ENCODE measurements around the gene ASPM. TPM values are rescaled to one million over a fixed set of nuclear protein-coding genes. Genes with fewer than 3 reads are reported as not detected.
"Not testable (repeated sequence)": the region's sequence is repeated elsewhere in the genome, so short reads cannot be mapped to it uniquely, and the experiment has no call there.

The ASPM gene
- total RNA-seq, 1 donor from 2014 or later, result 43.0 TPM

- peaks cover 7% of the 10 kb centered on the region for H3K4me1 Mint-ChIP-seq (ENCODE audit: low read depth)
- no peaks in the 10 kb centered on the region for H3K27me3 Mint-ChIP-seq (ENCODE audit: low read depth)
- intact Hi-C loops (cut with micrococcal nuclease), result no loop called here
- no peak for DNase-seq (ENCODE audit: low spot score)
- peaks cover 66% of the 10 kb centered on the region for H3K36me3 Mint-ChIP-seq (ENCODE audit: low read depth)
- H3K4me3 Mint-ChIP-seq (ENCODE audit: low read depth), result no peak overlapping the region
- no peaks in the 10 kb centered on the region for H3K9me3 Mint-ChIP-seq
- H3K27ac Mint-ChIP-seq, result no peak overlapping the region
Observed at GRCh38 chr1:197130677-197131304, 15.7 kb downstream of the ASPM start.

GRCh38 chr1:197129698-197130097 is 16.8 kb downstream of the ASPM start:
- Mint-ChIP-seq H3K4me1 (ENCODE audit: low read depth) (peaks cover 7% of the 10 kb centered on the region), H3K36me3 (ENCODE audit: low read depth) (peaks cover 70% of the 10 kb centered on the region), H3K27ac (no peak overlapping the region), H3K27me3 (ENCODE audit: low read depth) (no peaks in the 10 kb centered on the region), H3K4me3 (ENCODE audit: low read depth) (no peak overlapping the region), H3K9me3 (no peaks in the 10 kb centered on the region)
- intact Hi-C loops (cut with micrococcal nuclease), result no loop called here
- no peak for DNase-seq (ENCODE audit: low spot score)

GRCh38 chr1:197127246-197127912 is 19.1 kb downstream of the ASPM start:
- Mint-ChIP-seq H3K27me3 (ENCODE audit: low read depth) (no peaks in the 10 kb centered on the region), H3K9me3 (no peaks in the 10 kb centered on the region), H3K27ac (no peak overlapping the region), H3K4me1 (ENCODE audit: low read depth) (peaks cover 3% of the 10 kb centered on the region), H3K36me3 (ENCODE audit: low read depth) (peaks cover 63% of the 10 kb centered on the region), H3K4me3 (ENCODE audit: low read depth) (no peak overlapping the region)
- no peak for DNase-seq (ENCODE audit: low spot score)
- intact Hi-C loops (cut with micrococcal nuclease), result no loop called here

DNA sequence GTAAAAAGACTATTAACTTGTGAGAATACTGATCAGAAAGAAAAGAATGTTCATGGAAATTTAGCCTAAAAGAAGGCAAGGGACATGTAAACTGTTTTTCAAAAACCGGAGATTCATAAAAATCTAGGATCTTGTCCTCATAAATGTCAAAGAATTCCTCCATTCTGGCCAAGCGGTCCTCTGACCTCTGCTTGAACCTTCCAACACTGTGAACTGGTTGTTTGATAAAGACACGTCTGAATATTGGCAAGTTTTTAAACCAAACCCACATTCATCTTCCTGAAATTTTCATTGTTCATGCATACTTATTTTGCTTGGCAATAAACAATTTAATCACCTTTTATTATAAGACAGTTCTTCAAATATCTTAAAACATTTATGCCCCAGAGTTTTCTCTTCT is 19.8 kb downstream of the ASPM start:
- Mint-ChIP-seq H3K36me3 (ENCODE audit: low read depth) (peaks cover 69% of the 10 kb centered on the region), H3K27ac (no peak overlapping the region), H3K4me3 (ENCODE audit: low read depth) (no peak overlapping the region), H3K27me3 (ENCODE audit: low read depth) (no peaks in the 10 kb centered on the region), H3K4me1 (ENCODE audit: low read depth) (peaks cover 3% of the 10 kb centered on the region), H3K9me3 (no peaks in the 10 kb centered on the region)
- no peak for DNase-seq (ENCODE audit: low spot score)
- intact Hi-C loops (cut with micrococcal nuclease), result no loop called here

DNA sequence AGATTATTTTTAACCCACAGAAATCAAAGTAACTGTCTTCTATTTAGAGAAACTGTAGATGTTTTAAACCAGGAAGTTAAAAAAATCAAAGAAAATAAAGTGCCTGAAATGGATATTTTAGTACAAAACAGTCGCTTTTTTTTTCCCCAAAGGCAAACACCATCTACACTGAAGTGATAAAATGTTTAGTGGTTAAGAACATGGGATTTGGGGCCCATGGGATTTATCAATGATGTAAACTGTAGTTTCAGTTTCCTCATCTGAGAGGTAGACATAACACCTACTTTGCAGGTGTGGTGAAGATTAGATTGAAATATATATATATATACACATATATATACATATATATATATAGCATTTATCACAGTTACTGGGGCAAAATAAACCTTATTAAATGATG is 22.1 kb downstream of the ASPM start:
- no peak overlapping the region for H3K27ac Mint-ChIP-seq
- peaks cover 3% of the 10 kb centered on the region for H3K4me1 Mint-ChIP-seq (ENCODE audit: low read depth)
- DNase-seq (ENCODE audit: low spot score), result no peak
- H3K27me3 Mint-ChIP-seq (ENCODE audit: low read depth), result no peaks in the 10 kb centered on the region
- intact Hi-C loops (cut with micrococcal nuclease), result no loop called here
- H3K9me3 Mint-ChIP-seq, result no peaks in the 10 kb centered on the region
- H3K36me3 Mint-ChIP-seq (ENCODE audit: low read depth), result peaks cover 73% of the 10 kb centered on the region
- no peak overlapping the region for H3K4me3 Mint-ChIP-seq (ENCODE audit: low read depth)

- no peaks in the 10 kb centered on the region for H3K27me3 Mint-ChIP-seq (ENCODE audit: low read depth)
- peaks cover 86% of the 10 kb centered on the region for H3K36me3 Mint-ChIP-seq (ENCODE audit: low read depth)
- H3K9me3 Mint-ChIP-seq, result no peaks in the 10 kb centered on the region
- no peak overlapping the region for H3K27ac Mint-ChIP-seq
- H3K4me3 Mint-ChIP-seq (ENCODE audit: low read depth), result no peak overlapping the region
- intact Hi-C loops (cut with micrococcal nuclease), result no loop called here
- H3K4me1 Mint-ChIP-seq (ENCODE audit: low read depth), result peaks cover 1% of the 10 kb centered on the region
- no peak for DNase-seq (ENCODE audit: low spot score)
Observed at GRCh38 chr1:197116156-197116555, 30.3 kb downstream of the ASPM start.

GRCh38 chr1:197106869-197107268 is 39.6 kb downstream of the ASPM start:
- H3K4me3 Mint-ChIP-seq (ENCODE audit: low read depth), result no peak overlapping the region
- no peak overlapping the region for H3K27ac Mint-ChIP-seq
- no peak for DNase-seq (ENCODE audit: low spot score)
- intact Hi-C loops (cut with micrococcal nuclease), result no loop called here
- H3K27me3 Mint-ChIP-seq (ENCODE audit: low read depth), result no peaks in the 10 kb centered on the region
- peaks cover 97% of the 10 kb centered on the region for H3K36me3 Mint-ChIP-seq (ENCODE audit: low read depth)
- peaks cover 34% of the 10 kb centered on the region for H3K9me3 Mint-ChIP-seq
- H3K4me1 Mint-ChIP-seq (ENCODE audit: low read depth), result peaks cover 30% of the 10 kb centered on the region

GRCh38 chr1:197103300-197103699 is 43.2 kb downstream of the ASPM start:
- intact Hi-C loops (cut with micrococcal nuclease), result loop anchor here (5.0 kb wide), 1 partner anchor 44 kb away; the partner anchor contains the start of gene ASPM

DNA sequence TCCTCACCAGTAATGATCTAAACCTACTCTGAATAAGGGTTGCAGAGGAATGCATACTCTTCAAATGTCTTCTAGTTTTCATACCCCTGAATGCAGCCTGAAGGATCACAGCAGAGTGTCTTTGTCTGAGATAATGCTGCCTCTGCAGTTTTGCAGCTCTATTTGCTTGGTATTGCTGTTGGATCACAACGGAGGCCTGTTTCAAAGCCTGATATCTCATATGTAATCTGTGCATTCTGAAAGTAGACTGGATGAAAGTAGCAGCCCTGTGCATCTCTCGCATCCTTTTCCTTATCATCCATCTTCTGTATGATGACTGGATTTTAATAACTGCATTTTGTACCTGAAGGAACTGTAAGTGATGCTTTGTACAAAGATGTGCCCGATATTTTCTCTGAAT is 44.5 kb downstream of the ASPM start:
- intact Hi-C loops (cut with micrococcal nuclease), result loop anchor here (5.0 kb wide), 1 partner anchor 45 kb away; the partner anchor contains the start of gene ASPM
- Mint-ChIP-seq H3K27me3 (ENCODE audit: low read depth) (no peaks in the 10 kb centered on the region), H3K9me3 (peaks cover 23% of the 10 kb centered on the region), H3K36me3 (ENCODE audit: low read depth) (peaks cover 82% of the 10 kb centered on the region), H3K27ac (no peak overlapping the region), H3K4me1 (ENCODE audit: low read depth) (peaks cover 27% of the 10 kb centered on the region), H3K4me3 (ENCODE audit: low read depth) (no peak overlapping the region)
- no peak for DNase-seq (ENCODE audit: low spot score)

More at GRCh38 chr1:197103300-197103699, 43.2 kb downstream of the ASPM start:
- Mint-ChIP-seq H3K9me3 (peaks cover 33% of the 10 kb centered on the region), H3K27ac (no peak overlapping the region), H3K4me1 (ENCODE audit: low read depth) (peaks cover 31% of the 10 kb centered on the region), H3K27me3 (ENCODE audit: low read depth) (no peaks in the 10 kb centered on the region), H3K36me3 (ENCODE audit: low read depth) (peaks cover 86% of the 10 kb centered on the region), H3K4me3 (ENCODE audit: low read depth) (no peak overlapping the region)
- no peak for DNase-seq (ENCODE audit: low spot score)

DNA sequence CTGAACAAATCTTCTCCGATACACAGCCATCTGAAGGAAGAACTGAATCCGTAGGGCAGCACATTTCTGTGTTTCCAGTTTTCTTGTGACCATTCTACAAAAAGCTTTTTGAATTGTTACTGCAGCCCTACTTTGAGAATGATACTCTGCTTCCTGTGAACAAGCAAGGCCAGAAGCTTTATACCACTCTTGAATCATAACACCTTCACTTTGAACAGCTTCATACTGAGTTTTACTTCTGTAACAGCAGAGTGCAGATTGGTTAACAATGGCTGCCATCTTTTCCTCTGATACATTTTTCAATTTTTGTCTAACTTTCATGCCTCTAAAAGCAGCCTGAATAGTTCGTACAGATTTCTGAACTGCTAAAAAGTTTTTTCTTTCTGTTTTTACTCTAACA is 45.8 kb downstream of the ASPM start:
- H3K27ac Mint-ChIP-seq, result no peak overlapping the region
- peaks cover 19% of the 10 kb centered on the region for H3K9me3 Mint-ChIP-seq

DNA sequence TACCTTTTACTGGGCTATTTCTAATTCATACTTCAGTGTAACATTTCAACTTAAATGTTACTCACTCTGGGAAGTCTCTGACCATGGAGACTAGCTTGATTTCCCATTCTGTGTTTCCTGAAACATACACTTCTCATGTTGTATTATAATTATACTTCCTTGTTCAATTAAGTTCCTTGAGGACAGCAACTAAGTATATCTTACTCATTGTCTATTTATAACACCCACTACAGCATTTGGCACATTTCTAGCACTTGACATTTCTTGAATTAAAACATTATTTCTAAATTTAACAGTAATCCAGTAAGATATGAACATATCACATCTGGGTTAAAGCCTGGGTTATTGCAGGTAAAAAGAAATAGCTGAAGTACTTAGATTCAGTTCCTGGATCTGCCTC is 47.0 kb downstream of the ASPM start:
- H3K27me3 Mint-ChIP-seq (ENCODE audit: low read depth), result no peaks in the 10 kb centered on the region

More for the DNA sequence above, 45.8 kb downstream of the ASPM start:
- intact Hi-C loops (cut with micrococcal nuclease), result loop anchor here (5.0 kb wide), 1 partner anchor 47 kb away; the partner anchor contains the start of gene ASPM
- Mint-ChIP-seq H3K4me3 (ENCODE audit: low read depth) (no peak overlapping the region), H3K36me3 (ENCODE audit: low read depth) (peaks cover 77% of the 10 kb centered on the region), H3K27me3 (ENCODE audit: low read depth) (no peaks in the 10 kb centered on the region), H3K4me1 (ENCODE audit: low read depth) (peaks cover 28% of the 10 kb centered on the region)
- no peak for DNase-seq (ENCODE audit: low spot score)

DNA sequence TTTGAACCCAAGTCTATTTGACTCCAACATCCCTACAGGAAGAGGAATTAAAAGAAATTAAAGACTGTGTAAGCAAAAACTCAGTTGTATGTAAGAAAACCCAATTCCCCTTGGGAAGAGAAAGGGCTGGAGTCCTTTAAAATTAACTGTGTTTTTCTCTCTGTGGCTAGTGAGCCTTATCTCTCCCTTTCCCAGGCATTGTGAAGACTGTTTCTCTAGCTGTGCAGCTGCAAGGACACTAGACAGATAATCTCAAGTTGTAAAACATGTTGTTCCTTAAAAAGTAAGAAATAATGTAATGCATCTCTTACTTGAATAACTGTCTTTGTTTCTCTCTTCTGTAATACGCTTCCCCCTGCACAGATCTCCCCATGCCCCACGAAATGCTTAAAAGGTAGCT is 49.5 kb downstream of the ASPM start:
- Mint-ChIP-seq H3K4me1 (ENCODE audit: low read depth) (peaks cover 19% of the 10 kb centered on the region), H3K36me3 (ENCODE audit: low read depth) (peaks cover 66% of the 10 kb centered on the region)
- intact Hi-C loops (cut with micrococcal nuclease); H3K27me3 Mint-ChIP-seq (ENCODE audit: low read depth); H3K4me3 Mint-ChIP-seq (ENCODE audit: low read depth); H3K27ac Mint-ChIP-seq; H3K9me3 Mint-ChIP-seq; DNase-seq (ENCODE audit: low spot score): not testable (repeated sequence)

More for the DNA sequence above, 47.0 kb downstream of the ASPM start:
- peaks cover 19% of the 10 kb centered on the region for H3K9me3 Mint-ChIP-seq
- peaks cover 28% of the 10 kb centered on the region for H3K4me1 Mint-ChIP-seq (ENCODE audit: low read depth)
- H3K4me3 Mint-ChIP-seq (ENCODE audit: low read depth), result no peak overlapping the region
- intact Hi-C loops (cut with micrococcal nuclease), result no loop called here
- H3K27ac Mint-ChIP-seq, result no peak overlapping the region
- no peak for DNase-seq (ENCODE audit: low spot score)
- H3K36me3 Mint-ChIP-seq (ENCODE audit: low read depth), result peaks cover 73% of the 10 kb centered on the region

GRCh38 chr1:197096137-197096536 is 50.3 kb downstream of the ASPM start:
- Mint-ChIP-seq H3K9me3 (no peaks in the 10 kb centered on the region), H3K27ac (no peak overlapping the region), H3K4me3 (ENCODE audit: low read depth) (no peak overlapping the region), H3K4me1 (ENCODE audit: low read depth) (peaks cover 12% of the 10 kb centered on the region), H3K36me3 (ENCODE audit: low read depth) (peaks cover 64% of the 10 kb centered on the region), H3K27me3 (ENCODE audit: low read depth) (no peaks in the 10 kb centered on the region)
- no peak for DNase-seq (ENCODE audit: low spot score)
- intact Hi-C loops (cut with micrococcal nuclease), result no loop called here
